GM19455 (cell line): ENCODE data around the gene CHMP5.

ENCODE experiments used
- ATAC-seq: cut with Tn5 transposase; IDR thresholded peaks from one replicate; pipeline ENCODE4 v1.9.1; 2021; ENCODE audit not compliant: unreplicated experiment

CHMP5 gene

GRCh38 chr9:33273266-33273971 lies 8.6 kb downstream of the CHMP5 start:
- no peak for ATAC-seq

- no peak for ATAC-seq
These were observed 9.1 kb downstream of the CHMP5 start for GRCh38 chr9:33273972-33274328.

GRCh38 chr9:33277484-33277883 lies 12.6 kb downstream of the CHMP5 start:
- no peak for ATAC-seq

GRCh38 chr9:33285502-33285901 lies 20.7 kb downstream of the CHMP5 start:
- ATAC-seq: no peak

GRCh38 chr9:33287087-33287490 lies 22.2 kb downstream of the CHMP5 start:
- ATAC-seq: no peak

- ATAC-seq: no peak
These were observed 23.4 kb downstream of the CHMP5 start for GRCh38 chr9:33288235-33288634.

- ATAC-seq: no peak
These were observed 24.1 kb downstream of the CHMP5 start for GRCh38 chr9:33288828-33289483.

- ATAC-seq: no peak
These were observed 24.6 kb downstream of the CHMP5 start for GRCh38 chr9:33289496-33289895.

- peak; percentile 33 for ATAC-seq
These were observed 25.0 kb downstream of the CHMP5 start for GRCh38 chr9:33289936-33290246.

- peak; percentile 89 for ATAC-seq
These were observed 25.6 kb downstream of the CHMP5 start, which contains the start of gene NFX1 for GRCh38 chr9:33290247-33291030. TSS of gene NFX1 (plus strand) at chr9:33290516. CDS start at chr9:33290573, 57 bp downstream.

- ATAC-seq: no peak
These were observed 26.2 kb downstream of the CHMP5 start for GRCh38 chr9:33291031-33291397.

- no peak for ATAC-seq
These were observed 27.1 kb downstream of the CHMP5 start for GRCh38 chr9:33291901-33292300.

- no peak for ATAC-seq
These were observed 28.9 kb downstream of the CHMP5 start for GRCh38 chr9:33293782-33294181.

GRCh38 chr9:33294670-33295432 lies 30.0 kb downstream of the CHMP5 start:
- no peak for ATAC-seq

GRCh38 chr9:33295571-33295970 lies 30.7 kb downstream of the CHMP5 start:
- ATAC-seq: peak; percentile 44

GRCh38 chr9:33297432-33297831 lies 32.6 kb downstream of the CHMP5 start:
- ATAC-seq: peak; percentile 87

- ATAC-seq: no peak
These were observed 35.7 kb downstream of the CHMP5 start for GRCh38 chr9:33300546-33300945.

GRCh38 chr9:33304362-33304761 lies 39.5 kb downstream of the CHMP5 start:
- ATAC-seq: no peak

- ATAC-seq: no peak
These were observed 41.2 kb downstream of the CHMP5 start for GRCh38 chr9:33306037-33306436.

- no peak for ATAC-seq
These were observed 42.2 kb downstream of the CHMP5 start for GRCh38 chr9:33307067-33307466.

GRCh38 chr9:33309903-33310302 lies 45.1 kb downstream of the CHMP5 start:
- ATAC-seq: no peak
